ENCODE results near the gene KBTBD8.

DNA sequence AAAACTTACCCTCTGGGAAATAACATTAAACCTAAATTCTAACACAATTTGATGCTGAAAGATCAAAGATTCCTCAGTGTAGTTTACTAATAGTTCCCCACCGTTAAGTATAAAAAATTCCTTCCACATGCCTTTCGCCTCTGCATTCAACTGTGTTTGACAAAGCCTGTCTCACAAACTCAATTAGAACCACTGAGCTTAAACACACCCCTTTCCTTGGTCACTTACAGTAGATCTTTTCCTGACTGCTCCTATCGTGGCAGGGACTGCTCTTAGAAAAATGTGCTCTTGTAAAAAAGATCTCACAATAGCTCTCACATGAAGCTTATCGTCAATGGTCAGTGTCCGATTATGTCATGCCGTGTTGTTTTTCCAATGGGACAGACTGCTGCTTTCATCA lies 8.9 kb upstream of the KBTBD8 start:
- TF ChIP-seq, protein P1, sequence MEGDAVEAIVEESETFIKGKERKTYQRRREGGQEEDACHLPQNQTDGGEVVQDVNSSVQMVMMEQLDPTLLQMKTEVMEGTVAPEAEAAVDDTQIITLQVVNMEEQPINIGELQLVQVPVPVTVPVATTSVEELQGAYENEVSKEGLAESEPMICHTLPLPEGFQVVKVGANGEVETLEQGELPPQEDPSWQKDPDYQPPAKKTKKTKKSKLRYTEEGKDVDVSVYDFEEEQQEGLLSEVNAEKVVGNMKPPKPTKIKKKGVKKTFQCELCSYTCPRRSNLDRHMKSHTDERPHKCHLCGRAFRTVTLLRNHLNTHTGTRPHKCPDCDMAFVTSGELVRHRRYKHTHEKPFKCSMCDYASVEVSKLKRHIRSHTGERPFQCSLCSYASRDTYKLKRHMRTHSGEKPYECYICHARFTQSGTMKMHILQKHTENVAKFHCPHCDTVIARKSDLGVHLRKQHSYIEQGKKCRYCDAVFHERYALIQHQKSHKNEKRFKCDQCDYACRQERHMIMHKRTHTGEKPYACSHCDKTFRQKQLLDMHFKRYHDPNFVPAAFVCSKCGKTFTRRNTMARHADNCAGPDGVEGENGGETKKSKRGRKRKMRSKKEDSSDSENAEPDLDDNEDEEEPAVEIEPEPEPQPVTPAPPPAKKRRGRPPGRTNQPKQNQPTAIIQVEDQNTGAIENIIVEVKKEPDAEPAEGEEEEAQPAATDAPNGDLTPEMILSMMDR (IDR thresholded peaks at IDR 0.05), result no peak
- no peak for TF ChIP-seq POLR2A (IDR thresholded peaks at IDR 0.05)

Data from testis (tissue), 2 donors.